CD14-positive monocyte (primary cell): ENCODE data around the gene LRRC25. TPM values are rescaled to one million over a fixed set of nuclear protein-coding genes. Genes with fewer than 3 reads are reported as not detected.
A peak's percentile ranks its signal among the peaks of the same experiment; 100 is the strongest.
"Not testable (repeated sequence)": the region's sequence is repeated elsewhere in the genome, so short reads cannot be mapped to it uniquely, and the experiment has no call there.

Experiments used
- DNase-seq, 3 donors: peaks; one replicate each; pipeline ENCODE4 v3.0.0-alpha.2; 2011 to 2022
- H2AFZ ChIP-seq: 2 replicates; pipeline ENCODE4 v1.6.0; 2012; ENCODE audit warnings: mild to moderate bottlenecking, low read depth, low read length, inconsistent platforms; ENCODE audit not compliant: insufficient read depth, poor library complexity, severe bottlenecking
- H3K27ac ChIP-seq, 2 donors: 1 replicate in 1 of 2; 2 replicates in 1 of 2; pipeline ENCODE4 v1.5.1; 2012 to 2013; ENCODE audit warnings: low read length in 2 of 2, control low read depth in 1 of 2, inconsistent platforms in 1 of 2, low read depth in 1 of 2, mild to moderate bottlenecking in 1 of 2
- H3K27me3 ChIP-seq, 2 donors: one replicate each; pipeline versions ENCODE4 v1.6.0 to v1.6.1; 2011 to 2013; ENCODE audit warnings: low read length in 2 of 2; ENCODE audit not compliant: control insufficient read depth in 2 of 2, insufficient read depth in 2 of 2
- H3K36me3 ChIP-seq, 2 donors: replicated peaks in 1 of 2; 1 replicate in 1 of 2; 2 replicates in 1 of 2; pipeline versions ENCODE4 v1.5.1 to v1.6.1; 2012 to 2013; ENCODE audit warnings: low read length in 2 of 2, control low read depth in 1 of 2, inconsistent platforms in 1 of 2, mild to moderate bottlenecking in 1 of 2; ENCODE audit not compliant: insufficient read depth in 2 of 2, control insufficient read depth in 1 of 2
- H3K4me1 ChIP-seq, 2 donors: 1 replicate in 1 of 2; 2 replicates in 1 of 2; pipeline versions ENCODE4 v1.5.1 to v1.6.1; 2012 to 2013; ENCODE audit warnings: low read length in 2 of 2, control low read depth in 1 of 2, inconsistent platforms in 1 of 2, mild to moderate bottlenecking in 1 of 2, moderate library complexity in 1 of 2; ENCODE audit not compliant: insufficient read depth in 2 of 2, control insufficient read depth in 1 of 2
- H3K4me2 ChIP-seq: replicated peaks from 2 replicates; pipeline ENCODE3; 2012; ENCODE audit warnings: low read length, moderate library complexity, mild to moderate bottlenecking; ENCODE audit not compliant: poor library complexity, severe bottlenecking; ENCODE audit errors: extremely low read depth
- H3K4me3 ChIP-seq, 3 experiments: fragments of 200-600 bp in 1 of 3; sonication (generic) in 1 of 3; replicated peaks in 1 of 3; 1 replicate in 2 of 3; 2 replicates in 1 of 3; pipeline ENCODE4 v1.5.1; 2011 to 2013; ENCODE audit warnings: low read length in 3 of 3, mild to moderate bottlenecking in 3 of 3, control low read depth in 2 of 3, low read depth in 2 of 3, inconsistent platforms in 1 of 3, moderate library complexity in 1 of 3
- H3K79me2 ChIP-seq: 2 replicates; pipeline ENCODE4 v1.6.0; 2012; ENCODE audit warnings: mild to moderate bottlenecking, control low read depth, inconsistent platforms, low read length, moderate library complexity; ENCODE audit not compliant: insufficient read depth
- H3K9ac ChIP-seq: 2 replicates; pipeline ENCODE4 v1.6.0; 2017; ENCODE audit warnings: low read length, mild to moderate bottlenecking; ENCODE audit not compliant: insufficient read depth, poor library complexity, severe bottlenecking
- H3K9me3 ChIP-seq, 2 donors: replicated peaks in 1 of 2; 1 replicate in 1 of 2; 2 replicates in 1 of 2; pipeline versions ENCODE4 v1.5.1 to v1.6.1; 2012 to 2013; ENCODE audit warnings: low read length in 2 of 2, control low read depth in 1 of 2; ENCODE audit not compliant: control insufficient read depth in 1 of 2, insufficient read depth in 1 of 2
- H4K20me1 ChIP-seq: 2 replicates; pipeline ENCODE4 v1.6.0; 2012; ENCODE audit warnings: mild to moderate bottlenecking, low read length, control low read depth, moderate library complexity; ENCODE audit not compliant: insufficient read depth
- H3K27ac Mint-ChIP-seq, 7 donors: one replicate each; pipeline ENCODE4 v1.8.0; 2020; ENCODE audit warnings: mild to moderate bottlenecking in 7 of 7, mixed read lengths in 7 of 7, moderate library complexity in 6 of 7, inconsistent platforms in 2 of 7
- H3K27me3 Mint-ChIP-seq, 3 donors: one replicate each; pipeline ENCODE4 v1.8.0; 2021 to 2022; ENCODE audit warnings: low read depth in 3 of 3, mild to moderate bottlenecking in 3 of 3, mixed read lengths in 3 of 3, moderate library complexity in 3 of 3, inconsistent platforms in 1 of 3
- H3K36me3 Mint-ChIP-seq, 2 donors: one replicate each; pipeline ENCODE4 v1.8.0; 2020; ENCODE audit warnings: mixed read lengths in 2 of 2, inconsistent platforms in 1 of 2, mild to moderate bottlenecking in 1 of 2
- H3K4me1 Mint-ChIP-seq: one replicate; pipeline ENCODE4 v1.8.0; 2020; ENCODE audit warnings: mild to moderate bottlenecking, mixed read lengths
- H3K4me3 Mint-ChIP-seq, 2 donors: one replicate each; pipeline ENCODE4 v1.8.0; 2020; ENCODE audit warnings: mild to moderate bottlenecking in 2 of 2, mixed read lengths in 2 of 2, moderate library complexity in 1 of 2
- H3K9me3 Mint-ChIP-seq, 7 donors: one replicate each; pipeline ENCODE4 v1.8.0; 2020 to 2022; ENCODE audit warnings: mixed read lengths in 7 of 7, mild to moderate bottlenecking in 6 of 7, moderate library complexity in 6 of 7, inconsistent platforms in 2 of 7
- CTCF ChIP-seq: fragments of 200-600 bp; IDR thresholded peaks from one replicate; pipeline ENCODE4 v1.8.0; 2022; ENCODE audit warnings: antibody characterized with exemption, mild to moderate bottlenecking
- WGBS: methylation state at CpG from one replicate; pipeline ENCODE4 v1.1.5; 2013; ENCODE audit warnings: missing lambda C conversion rate; ENCODE audit not compliant: insufficient coverage; 5-methylcytosine and 5-hydroxymethylcytosine counted together
- intact Hi-C, 2 donors: fragments of 100-400 bp; cut with micrococcal nuclease; formaldehyde crosslinking; loops; one replicate each; pipeline versions ENCODE4 v1.15.0 to v1.15.1; 2023
- polyA plus RNA-seq, 3 donors: library from polyadenylated mRNA; depleted of rRNA in 1 of 3; unstranded in 2 of 3; stranded (reverse) in 1 of 3; fragments of 300-500 nt in 2 of 3; fragments of >200 nt in 1 of 3; fragmentation: Illumina TruSeq in 2 of 3; gene quantifications; 1 replicate in 2 of 3; 2 replicates in 1 of 3; pipeline ENCODE4 v1.2.3, GENCODE V29; 2012 to 2021

The LRRC25 gene
- polyA plus RNA-seq, 3 donors: 173 to 581 (median 416) TPM

GRCh38 chr19:18350490-18350889 lies 46.9 kb downstream of the LRRC25 start:
- Histone ChIP-seq H3K4me2 (no peak overlapping the region), H3K36me3 (peaks cover 7 to 22% of the 10 kb centered on the region in 2 donors), H3K27ac (no peak overlapping the region), H2AFZ (no peak overlapping the region), H3K9ac (no peak overlapping the region), H4K20me1 (peaks cover 33% of the 10 kb centered on the region), H3K79me2 (no peaks in the 10 kb centered on the region), H3K27me3 (no peaks in the 10 kb centered on the region), H3K4me1 (no peaks in the 10 kb centered on the region), H3K4me3 (no peak overlapping the region), H3K9me3 (no peaks in the 10 kb centered on the region)
- H3K9me3 Mint-ChIP-seq: no peaks in the 10 kb centered on the region
- 85% methylated on average over 8 of the region's 9 CpGs for WGBS
- peak overlapping the region in 1 of 7 donors; percentile 24 for H3K27ac Mint-ChIP-seq
- intact Hi-C loops: loop anchor here in 1 of 2 donors (5.0 kb wide), 1 partner anchor 37 kb away; the partner anchor contains the start of gene GDF15
- TF ChIP-seq CTCF: no peak
- peaks cover 49 to 75% of the 10 kb centered on the region in 2 donors for H3K36me3 Mint-ChIP-seq
- H3K4me3 Mint-ChIP-seq: no peak overlapping the region
- H3K4me1 Mint-ChIP-seq: peaks cover 7% of the 10 kb centered on the region
- H3K27me3 Mint-ChIP-seq: peaks cover 0 to 1% (median 0%) of the 10 kb centered on the region in 3 donors
- no peak for DNase-seq

GRCh38 chr19:18349524-18350128 lies 47.8 kb downstream of the LRRC25 start:
- H3K79me2 ChIP-seq: no peaks in the 10 kb centered on the region
- intact Hi-C loops: loop anchor here (1.0 to 5.0 kb wide), 3 partner anchors 38 to 61 kb away; partner anchors contain the start of gene GDF15 (in 2 of the 2)
- WGBS: no CpG with 5 or more reads among the region's 12 CpGs
- Mint-ChIP-seq H3K27ac (no peak overlapping the region), H3K27me3 (peaks cover 0 to 1% (median 0%) of the 10 kb centered on the region in 3 donors), H3K4me1 (peaks cover 13% of the 10 kb centered on the region), H3K4me3 (no peak overlapping the region), H3K9me3 (no peaks in the 10 kb centered on the region), H3K36me3 (peaks cover 54 to 79% of the 10 kb centered on the region in 2 donors)
- H3K9me3 ChIP-seq: no peaks in the 10 kb centered on the region
- peak; percentile 77 for TF ChIP-seq CTCF
- peak; percentile 53 to 67 (median 54) for DNase-seq
- H3K9ac ChIP-seq: no peak overlapping the region
- H2AFZ ChIP-seq: no peak overlapping the region
- peaks cover 33% of the 10 kb centered on the region for H4K20me1 ChIP-seq
- H3K36me3 ChIP-seq: peaks cover 8 to 22% of the 10 kb centered on the region in 2 donors
- H3K4me1 ChIP-seq: peaks cover 0 to 3% of the 10 kb centered on the region in 2 donors
- no peak overlapping the region for H3K4me3 ChIP-seq
- no peaks in the 10 kb centered on the region for H3K27me3 ChIP-seq
- no peak overlapping the region for H3K27ac ChIP-seq
- no peak overlapping the region for H3K4me2 ChIP-seq

- not testable (repeated sequence) for H3K9ac ChIP-seq, H3K27me3 ChIP-seq, H3K9me3 Mint-ChIP-seq, DNase-seq, H3K4me2 ChIP-seq, H3K27me3 Mint-ChIP-seq, H3K9me3 ChIP-seq, H3K4me1 ChIP-seq, H3K4me3 ChIP-seq, H3K4me3 Mint-ChIP-seq, H2AFZ ChIP-seq, H3K79me2 ChIP-seq, H3K27ac ChIP-seq
- peaks cover 35% of the 10 kb centered on the region for H4K20me1 ChIP-seq
- Mint-ChIP-seq H3K36me3 (peaks cover 61 to 84% of the 10 kb centered on the region in 2 donors), H3K27ac (peak overlapping the region in 2 of 7 donors; percentile 13 to 75), H3K4me1 (peaks cover 17% of the 10 kb centered on the region)
- H3K36me3 ChIP-seq: peaks cover 10 to 30% of the 10 kb centered on the region in 2 donors
- intact Hi-C loops: loop anchor here (1.0 to 5.0 kb wide), 3 partner anchors 38 to 61 kb away; partner anchors contain the start of gene GDF15 (in 1 of the 2)
- WGBS: 97% methylated on average over 5 of the region's 6 CpGs
Observed at GRCh38 chr19:18348818-18349339, 48.5 kb downstream of the LRRC25 start.
